Head of caudate nucleus (tissue), 42 donors: Measurements from ENCODE around the gene NSMCE1.

Experiments used
- DNase-seq, 42 donors: peaks; one replicate each; pipeline versions ENCODE4 v3.0.0 to v3.0.0-alpha.2; 2020 to 2021; ENCODE audit warnings: mixed read lengths in 7 of 42
- intact Hi-C: fragments of 100-400 bp; cut with DNase I; formaldehyde crosslinking; loops from one replicate; pipeline ENCODE4 v1.15.0; 2022

The NSMCE1 gene

DNA sequence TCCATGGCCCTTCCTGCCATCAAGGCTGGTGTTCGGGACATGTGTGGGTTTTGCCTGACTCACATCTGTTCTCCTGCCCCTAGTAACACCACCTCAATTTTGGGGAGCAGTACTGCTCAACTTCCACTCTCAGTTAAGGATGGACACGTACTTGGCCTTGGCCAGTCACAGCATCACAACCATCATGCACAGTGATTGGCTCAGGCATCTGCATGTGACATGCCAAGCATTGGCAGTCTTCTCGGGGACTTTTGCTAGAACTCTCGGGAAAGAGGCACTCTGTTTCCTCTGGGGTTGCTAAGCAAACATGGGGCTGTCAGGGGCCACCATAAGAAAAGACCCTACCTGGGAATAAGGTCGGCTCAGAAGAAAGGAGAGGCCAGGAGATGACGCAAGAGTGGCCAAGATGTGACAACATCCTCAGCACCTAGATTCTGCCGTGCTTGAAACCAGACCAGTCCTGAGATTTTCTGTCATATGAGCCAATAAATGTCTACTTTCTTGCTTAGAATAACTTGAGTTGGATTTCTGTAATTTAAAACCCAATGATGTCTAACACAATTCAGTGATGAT lies 77.1 kb downstream of the NSMCE1 start:
- intact Hi-C loops = loop anchor here (10.0 kb wide), 1 partner anchor 183 kb away; no protein-coding TSS in a partner anchor
- no peak for DNase-seq

DNA sequence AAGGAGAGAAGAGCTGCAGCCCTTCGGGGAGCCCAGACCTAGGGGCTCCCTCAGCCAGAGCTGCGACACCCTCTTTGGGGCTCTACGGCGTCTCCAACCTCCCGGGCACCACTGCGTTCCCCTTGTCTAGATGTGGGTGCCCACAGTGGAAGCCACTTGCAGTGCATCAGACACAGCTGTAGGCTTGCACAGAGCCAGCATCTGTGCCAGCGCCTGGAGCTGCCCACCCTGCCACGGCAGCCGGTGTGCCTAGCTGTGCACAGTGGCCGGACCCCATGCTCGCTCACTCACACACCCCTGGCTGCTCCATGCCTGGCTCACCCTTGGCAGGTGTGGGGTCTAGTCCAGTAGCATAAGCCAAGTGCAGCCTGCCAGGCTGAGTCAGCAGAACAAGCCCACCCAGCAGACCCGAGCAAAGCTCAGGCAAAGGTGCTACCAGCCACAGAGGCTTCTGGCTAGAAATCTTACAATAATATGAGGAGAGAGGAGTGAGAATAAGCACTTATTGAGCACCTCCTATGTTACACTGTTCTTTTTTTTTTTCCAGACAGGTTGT lies 78.2 kb downstream of the NSMCE1 start:
- intact Hi-C loops = loop anchor here (10.0 kb wide), 1 partner anchor 184 kb away; no protein-coding TSS in a partner anchor
- DNase-seq = no peak

DNA sequence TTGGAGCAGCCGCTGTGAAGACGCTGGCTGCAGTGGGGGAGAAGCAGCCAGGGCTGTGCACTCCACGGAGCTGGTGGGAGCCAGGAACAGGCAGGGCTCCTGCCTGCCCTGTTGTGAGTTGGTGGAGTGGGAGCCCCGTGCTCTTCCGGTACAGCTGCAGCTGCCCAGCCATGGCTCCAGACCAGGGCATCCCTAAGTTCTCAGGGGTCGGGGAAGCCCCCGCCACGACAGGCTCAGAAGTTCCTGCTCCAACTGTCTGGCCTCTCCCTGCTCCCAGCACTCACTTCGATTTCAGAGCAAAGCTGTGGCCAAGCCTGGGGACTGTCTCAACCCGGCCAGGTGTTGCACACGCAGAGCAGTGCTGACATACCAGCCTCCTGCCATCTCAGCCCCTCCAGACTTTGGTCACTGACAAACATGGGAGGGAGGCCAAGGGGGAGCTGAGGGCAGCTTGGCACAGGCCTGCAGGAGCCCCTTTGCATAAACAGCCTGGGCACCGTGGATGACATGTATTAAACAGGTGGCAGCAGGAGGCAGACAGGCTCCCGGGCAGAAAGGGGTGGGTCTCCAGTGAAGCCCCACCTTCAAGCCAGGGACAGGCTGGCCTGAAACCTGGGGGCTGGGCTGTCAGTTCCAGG lies 79.1 kb downstream of the NSMCE1 start:
- no peak for DNase-seq
- intact Hi-C loops = no loop called here

DNA sequence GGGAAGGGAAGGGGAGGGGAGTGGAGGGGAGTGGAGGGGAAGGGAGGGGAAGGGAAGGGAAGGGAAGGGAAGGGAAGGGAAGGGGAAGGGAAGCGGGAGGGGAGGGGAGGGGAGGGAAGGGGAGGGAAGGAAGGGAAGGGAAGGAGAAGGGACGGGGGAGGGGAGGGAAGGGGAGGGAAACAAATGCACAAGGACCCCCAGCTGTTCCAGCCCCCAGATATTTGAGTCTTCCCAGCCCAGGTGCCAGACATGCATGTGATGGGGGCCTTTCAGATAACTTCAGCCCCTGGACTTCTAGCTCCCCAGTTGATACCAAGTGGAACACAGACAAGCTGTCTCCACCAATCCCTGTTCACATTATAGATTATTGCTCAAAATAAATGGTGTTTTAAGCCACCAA lies 79.9 kb downstream of the NSMCE1 start:
- intact Hi-C loops = no loop called here
- no peak for DNase-seq

DNA sequence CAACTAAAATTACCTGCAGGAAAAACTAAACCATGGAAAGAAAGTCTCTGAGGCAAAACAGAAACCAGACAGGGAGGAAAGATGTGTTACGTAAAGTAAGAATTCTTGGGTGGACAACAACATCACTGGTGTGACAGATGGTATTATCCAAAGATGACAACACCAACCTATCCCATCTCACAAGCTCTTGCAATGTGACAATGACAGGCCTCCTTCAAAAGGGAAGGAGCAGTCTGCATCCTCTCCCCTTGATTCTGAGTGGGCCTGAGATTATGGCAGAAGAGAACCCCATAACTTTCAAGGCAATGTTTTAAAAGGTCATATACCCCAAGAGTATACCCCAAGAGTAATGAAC lies 82.8 kb downstream of the NSMCE1 start:
- no peak for DNase-seq
- intact Hi-C loops = no loop called here

DNA sequence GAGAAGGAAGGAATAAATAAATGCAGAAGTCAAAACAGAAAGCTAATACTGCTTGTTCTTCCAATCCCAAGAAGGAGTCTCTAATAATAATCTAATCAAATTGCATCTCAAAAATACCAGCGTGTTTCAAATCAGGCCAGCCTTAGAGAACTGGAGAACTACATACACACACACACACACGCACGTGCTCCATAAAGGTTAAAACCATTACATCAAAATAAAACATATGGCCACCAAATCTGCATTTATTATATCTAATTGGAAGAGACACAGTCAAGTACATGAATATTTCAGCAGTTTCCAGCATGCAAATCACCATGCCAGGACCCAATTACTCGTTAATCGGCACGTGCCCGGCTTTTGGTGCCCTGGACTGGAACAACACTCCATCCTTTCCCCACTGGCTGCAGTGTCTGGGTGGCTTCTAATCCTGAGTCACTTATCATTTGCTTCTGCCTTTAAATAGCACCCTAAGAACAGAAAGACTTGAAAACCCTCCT lies 85.6 kb downstream of the NSMCE1 start:
- DNase-seq = peak in 5 of 42 donors; percentile 2 to 40 (median 12)
- intact Hi-C loops = no loop called here

DNA sequence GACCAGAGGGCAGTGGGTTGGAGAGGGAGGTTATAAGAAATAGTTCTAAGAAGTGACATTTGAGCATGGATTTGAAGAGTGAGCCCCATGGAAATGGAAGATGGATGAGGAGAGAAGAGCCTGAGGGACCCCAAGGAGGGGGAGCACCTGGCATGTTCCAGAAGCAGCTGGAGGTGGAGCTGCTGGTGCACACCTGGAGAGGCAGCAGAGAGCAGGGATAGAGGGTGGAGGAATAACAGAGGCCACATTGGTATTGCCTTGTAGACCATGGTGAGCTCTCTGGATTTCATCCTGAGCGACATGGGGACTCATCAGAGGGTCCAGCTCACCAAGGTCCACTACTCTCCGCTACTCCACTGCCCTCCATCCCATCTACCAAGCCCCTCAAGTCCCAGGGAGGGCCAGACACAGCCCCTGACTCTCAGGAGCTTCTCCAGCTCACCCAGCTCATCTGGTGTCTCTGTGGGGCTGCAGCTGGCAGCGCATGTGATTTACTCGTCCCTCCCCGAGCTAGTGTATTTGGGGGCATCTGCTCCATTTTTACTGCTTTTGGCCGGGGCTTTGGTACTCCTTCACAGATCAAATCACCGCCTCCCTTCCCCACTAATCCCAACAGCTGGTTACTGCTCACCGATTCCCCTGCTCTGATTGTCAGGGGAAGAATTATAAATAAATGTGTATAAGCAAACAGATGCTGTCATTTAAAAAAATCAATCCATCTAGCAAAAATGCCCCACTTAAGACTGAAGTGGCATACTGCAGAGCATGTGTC lies 87.4 kb downstream of the NSMCE1 start:
- intact Hi-C loops = no loop called here

DNA sequence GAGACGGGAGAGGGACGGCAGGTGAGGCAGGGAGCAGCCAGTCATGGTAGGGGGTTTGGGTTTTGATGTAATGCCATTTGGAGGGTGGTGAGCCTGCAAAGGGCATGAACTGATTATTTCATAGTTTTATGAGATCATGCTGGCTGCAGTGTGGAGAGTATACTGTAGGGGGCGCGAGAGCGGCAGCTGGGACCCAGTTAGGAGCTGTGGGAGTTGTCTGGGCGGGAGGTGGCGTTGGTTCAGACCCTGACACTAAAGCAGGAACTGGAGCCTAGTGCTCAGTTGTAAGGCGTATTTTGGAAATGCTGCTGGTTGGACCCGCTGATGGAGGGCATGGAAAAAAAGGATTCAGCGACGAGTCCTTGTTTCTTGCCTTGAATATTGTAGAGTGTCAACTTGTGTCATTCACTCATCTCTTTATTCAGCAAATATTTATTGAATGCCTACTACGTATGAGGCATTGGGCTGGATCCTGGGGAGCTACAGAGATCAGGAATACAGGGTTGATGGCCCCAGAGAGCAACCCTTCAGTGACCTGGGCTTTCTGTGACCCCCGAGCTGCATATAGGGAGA lies 89.0 kb downstream of the NSMCE1 start:
- DNase-seq = peak; percentile 46 to 88 (median 76)
- intact Hi-C loops = loop anchor here (10.0 kb wide), 1 partner anchor 275 kb away; no protein-coding TSS in a partner anchor

More for the DNA sequence above, 87.4 kb downstream of the NSMCE1 start:
- DNase-seq = peak in 1 of 42 donors; percentile 37

DNA sequence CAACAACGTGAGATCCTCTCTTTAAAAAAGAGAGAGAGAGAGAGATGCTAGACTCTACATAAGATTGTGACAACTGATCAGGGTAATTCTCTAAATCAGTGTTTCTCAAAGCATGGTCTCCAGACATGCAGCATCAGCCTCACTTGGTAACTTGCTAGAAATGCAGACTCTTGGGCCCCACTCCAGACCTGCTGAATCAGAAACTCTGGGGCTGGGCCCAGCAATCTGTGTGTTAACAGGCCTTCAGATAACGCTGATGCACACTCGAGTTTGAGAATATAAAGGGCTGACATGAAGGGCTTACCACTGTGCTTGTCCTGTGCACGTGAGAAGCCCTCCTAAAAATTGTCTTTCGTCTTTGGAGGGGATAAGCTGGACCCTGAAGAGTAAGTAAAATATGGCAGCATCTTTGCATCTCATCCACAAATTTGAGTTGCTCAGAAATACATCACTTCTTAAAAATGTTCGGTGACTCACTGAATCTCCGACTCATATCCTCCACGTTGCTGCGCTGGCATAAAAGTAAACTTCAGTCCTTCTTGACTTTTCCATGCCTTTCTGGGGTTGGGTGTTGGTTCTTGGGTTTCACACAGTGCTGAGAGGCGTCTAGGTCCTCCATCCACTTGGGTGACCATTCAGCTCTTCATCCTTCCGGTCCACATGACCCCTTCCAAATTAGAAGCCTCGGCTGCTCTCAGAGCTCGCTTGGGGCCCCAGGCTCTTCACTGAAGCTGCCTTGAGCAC lies 91.4 kb downstream of the NSMCE1 start:
- intact Hi-C loops = loop anchor here (10.0 kb wide), 1 partner anchor 278 kb away; no protein-coding TSS in a partner anchor

DNA sequence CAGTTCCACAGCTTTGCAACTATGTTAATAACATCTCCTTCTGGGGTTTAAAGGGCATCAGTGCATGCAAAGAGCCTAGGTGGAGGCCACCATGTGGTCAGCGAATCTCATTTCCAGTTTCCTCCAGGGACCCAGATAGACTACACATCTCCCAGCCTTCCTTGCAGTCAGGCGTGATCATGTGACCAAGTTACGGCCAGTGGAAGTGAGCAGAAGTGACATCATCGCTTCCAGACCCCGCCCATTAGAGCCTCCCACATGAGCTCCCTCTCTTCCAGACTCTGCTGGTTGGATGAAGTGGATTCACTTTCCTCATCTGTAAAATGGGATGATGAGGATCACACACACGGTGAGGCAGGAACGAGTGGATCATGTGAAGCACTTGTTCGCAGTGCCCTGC lies 92.7 kb downstream of the NSMCE1 start:
- intact Hi-C loops = loop anchor here (10.0 kb wide), 1 partner anchor 279 kb away; no protein-coding TSS in a partner anchor
- DNase-seq = no peak

More for the DNA sequence above, 91.4 kb downstream of the NSMCE1 start:
- no peak for DNase-seq
